ENCODE measurements around the gene LENEP. TPM values are rescaled to one million over a fixed set of nuclear protein-coding genes. Genes with fewer than 3 reads are reported as not detected.

The LENEP gene
- total RNA-seq, 1 donor from 2014 or later: 1.1 TPM

GRCh38 chr1:155000726-155001424, 7.5 kb downstream of the LENEP start:
- peak; percentile 91 for DNase-seq (ENCODE audit: extremely low spot score, unreplicated experiment)
- Mint-ChIP-seq H3K9me3 (no peaks in the 10 kb centered on the region), H3K4me1 (ENCODE audit: unreplicated experiment) (peaks cover 30% of the 10 kb centered on the region), H3K36me3 (no peaks in the 10 kb centered on the region), H3K4me3 (peak overlapping the region; percentile 94), H3K27ac (peak overlapping the region; percentile 98), H3K27me3 (no peaks in the 10 kb centered on the region)
- no peak for TF ChIP-seq CTCF (conservative IDR thresholded peaks at IDR 0.05)

DNA sequence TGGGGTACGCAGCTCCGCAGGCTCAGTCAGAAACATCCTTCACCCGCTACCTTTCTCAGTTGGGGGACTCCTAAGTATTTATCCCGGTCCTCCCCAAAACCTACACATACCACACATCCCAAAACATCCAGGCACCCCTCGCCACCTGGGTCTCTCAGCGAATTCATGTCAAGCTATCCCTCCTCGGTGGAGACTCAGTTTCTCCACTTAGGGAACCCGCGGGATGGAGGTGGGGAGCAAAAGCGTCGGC, 8.0 kb downstream of the LENEP start:
- peak overlapping the region; percentile 98 for H3K27ac Mint-ChIP-seq
- TF ChIP-seq CTCF (conservative IDR thresholded peaks at IDR 0.05): no peak
- no peaks in the 10 kb centered on the region for H3K9me3 Mint-ChIP-seq
- peak overlapping the region; percentile 90 for H3K4me3 Mint-ChIP-seq
- H3K4me1 Mint-ChIP-seq (ENCODE audit: unreplicated experiment): peaks cover 29% of the 10 kb centered on the region
- H3K27me3 Mint-ChIP-seq: no peaks in the 10 kb centered on the region
- H3K36me3 Mint-ChIP-seq: no peaks in the 10 kb centered on the region
- DNase-seq (ENCODE audit: extremely low spot score, unreplicated experiment): no peak

DNA sequence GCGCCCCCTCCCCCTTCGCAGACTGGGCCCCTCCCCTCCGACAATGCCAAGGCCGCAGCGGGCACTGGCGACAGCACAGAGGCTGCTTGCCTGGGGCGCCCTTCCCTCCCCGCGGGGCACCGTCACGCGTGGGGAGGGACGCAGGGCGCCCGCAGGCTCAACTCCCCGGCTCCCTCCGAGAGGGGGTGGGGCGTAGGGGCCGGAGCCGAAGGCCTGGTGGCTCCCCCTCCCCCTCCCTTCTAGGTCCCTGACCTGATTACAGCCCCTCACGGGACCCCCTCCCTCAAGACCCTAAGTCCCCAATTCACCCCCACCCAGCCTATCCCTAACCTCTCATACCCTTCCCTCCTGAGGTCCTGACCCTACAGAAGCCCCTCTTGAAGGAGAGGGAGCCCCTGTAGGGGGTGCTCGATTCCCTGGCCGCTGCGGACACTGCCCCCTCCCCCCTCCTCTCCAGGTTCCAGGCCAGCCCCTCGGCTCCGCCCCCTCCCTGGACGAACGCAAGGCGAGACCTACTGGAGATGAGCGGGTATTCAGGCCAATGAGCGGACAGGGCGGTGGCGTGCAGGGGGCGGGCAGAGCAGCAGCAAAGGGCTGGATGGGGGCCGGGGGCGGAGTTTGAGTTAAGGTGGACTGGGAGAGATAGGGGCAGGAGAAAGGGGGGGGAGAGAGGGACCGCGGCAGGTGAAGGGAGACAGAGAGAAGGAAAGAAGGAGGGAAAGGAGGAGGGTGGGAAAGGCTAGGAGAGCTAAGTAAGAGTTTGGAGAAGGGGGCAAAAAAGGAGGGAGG, 8.5 kb downstream of the LENEP start:
- Mint-ChIP-seq H3K9me3 (no peaks in the 10 kb centered on the region), H3K36me3 (no peaks in the 10 kb centered on the region), H3K27ac (peak overlapping the region; percentile 98), H3K4me1 (ENCODE audit: unreplicated experiment) (peaks cover 33% of the 10 kb centered on the region), H3K4me3 (peak overlapping the region; percentile 94), H3K27me3 (no peaks in the 10 kb centered on the region)
- peak; percentile 50 for TF ChIP-seq CTCF (conservative IDR thresholded peaks at IDR 0.05)
- DNase-seq (ENCODE audit: extremely low spot score, unreplicated experiment): peak; percentile 99

DNA sequence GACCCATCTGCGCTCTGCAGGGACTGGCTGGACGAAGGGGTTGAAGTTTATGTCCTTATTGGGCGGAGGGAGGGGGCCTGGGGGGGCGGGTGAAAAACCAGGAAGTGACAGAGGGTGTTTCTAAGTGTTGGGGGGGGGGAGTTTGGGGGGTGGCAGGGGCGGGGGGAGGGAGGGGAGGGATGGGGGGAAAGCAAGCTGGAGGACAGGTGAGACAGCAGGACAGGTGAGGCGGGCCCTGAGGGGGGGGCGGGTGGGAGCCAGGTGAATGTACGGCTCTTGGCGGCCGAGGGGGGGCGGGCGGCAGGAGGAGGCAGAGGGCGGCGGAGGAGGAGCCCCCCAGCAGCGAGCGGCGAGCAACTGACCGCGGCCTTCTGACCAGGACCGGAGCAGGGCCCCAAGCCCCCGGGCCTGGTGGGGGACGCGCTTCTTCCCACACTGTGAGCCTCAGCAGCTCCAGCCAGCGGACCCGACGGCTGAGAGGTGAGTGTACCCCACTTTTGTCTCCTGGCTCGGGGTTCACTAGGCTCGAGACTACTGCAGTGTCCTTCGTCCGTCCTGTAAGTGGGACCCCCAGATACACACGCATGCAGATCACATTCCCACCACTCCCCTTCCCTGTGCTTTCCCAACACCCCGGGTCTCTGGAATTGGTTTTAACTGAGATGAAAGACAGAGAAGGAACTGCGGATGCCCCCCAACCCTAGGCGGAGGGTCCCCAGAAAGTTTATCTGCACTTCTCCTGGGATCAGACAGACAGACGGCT, 9.3 kb downstream of the LENEP start, which contains the start of gene ZBTB7B:
ZBTB7B (plus strand) TSS at position 339 of the 763 bp plus-strand sequence. CDS start 11,859 bp downstream, outside the sequence.
- Mint-ChIP-seq H3K27ac (peak within 1 kb of the TSS; percentile 98), H3K27me3 (no peaks in the 10 kb centered on the region), H3K36me3 (no peaks in the 10 kb centered on the region), H3K9me3 (no peaks in the 10 kb centered on the region), H3K4me3 (peak within 1 kb of the TSS; percentile 96), H3K4me1 (ENCODE audit: unreplicated experiment) (peaks cover 29% of the 10 kb centered on the region)
- no peak for TF ChIP-seq CTCF (conservative IDR thresholded peaks at IDR 0.05)
- DNase-seq (ENCODE audit: extremely low spot score, unreplicated experiment): no peak

- Mint-ChIP-seq H3K4me1 (ENCODE audit: unreplicated experiment) (peaks cover 22% of the 10 kb centered on the region), H3K27me3 (no peaks in the 10 kb centered on the region), H3K4me3 (peak overlapping the region; percentile 96), H3K9me3 (no peaks in the 10 kb centered on the region), H3K27ac (peak overlapping the region; percentile 92), H3K36me3 (no peaks in the 10 kb centered on the region)
- TF ChIP-seq CTCF (conservative IDR thresholded peaks at IDR 0.05): no peak
- no peak for DNase-seq (ENCODE audit: extremely low spot score, unreplicated experiment)
Observed at GRCh38 chr1:155003227-155003765, 9.9 kb downstream of the LENEP start.

Data from type B pancreatic cell (in vitro differentiated cells).